GM18519 (cell line): Measurements from ENCODE around the gene CNTNAP4.
A peak's percentile ranks its signal among the peaks of the same experiment; 100 is the strongest.

Experiments used
- ATAC-seq: cut with Tn5 transposase; IDR thresholded peaks from one replicate; pipeline ENCODE4 v1.9.1; 2021; ENCODE audit warnings: mild to moderate bottlenecking, moderate library complexity; ENCODE audit not compliant: unreplicated experiment, low FRiP score

The CNTNAP4 gene

DNA sequence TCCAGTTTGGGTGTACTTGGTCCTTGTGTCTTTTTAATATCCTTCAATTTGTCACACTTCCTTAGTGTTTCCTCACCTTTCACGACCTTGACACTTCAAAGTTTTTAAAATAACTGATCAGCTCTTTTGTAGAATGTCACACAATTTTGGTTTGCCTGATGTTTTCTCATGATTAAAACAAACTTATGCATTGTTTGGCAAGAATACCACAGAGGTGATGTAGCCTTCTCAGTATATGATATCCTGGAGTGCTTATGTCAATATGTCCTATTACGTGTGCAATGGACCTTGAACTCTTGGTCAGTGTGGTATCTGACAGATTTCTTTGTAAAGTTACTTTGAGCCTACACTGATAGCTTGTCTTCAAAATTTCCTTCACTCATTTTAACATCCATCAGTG is 297.4 kb downstream of the CNTNAP4 start:
- ATAC-seq: no peak

DNA sequence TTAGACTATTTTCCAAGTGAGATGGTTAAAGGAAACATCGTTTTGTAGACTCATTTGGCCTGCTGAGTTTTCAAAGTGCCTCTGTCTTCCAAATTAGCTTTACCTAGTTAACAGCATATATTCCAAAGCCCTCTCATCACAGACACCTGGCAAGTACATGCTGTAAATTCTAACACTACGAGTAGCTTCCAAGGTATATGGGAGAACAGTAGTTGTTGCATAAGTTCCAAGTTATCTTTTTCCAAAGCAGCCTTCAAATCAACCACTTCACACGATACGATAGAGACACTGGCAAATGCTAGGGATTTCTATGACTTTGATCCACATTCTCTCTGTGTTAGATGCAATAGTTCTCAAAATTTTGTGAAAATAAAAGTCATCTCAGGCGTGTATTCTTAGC is 299.3 kb downstream of the CNTNAP4 start:
- ATAC-seq: no peak

DNA sequence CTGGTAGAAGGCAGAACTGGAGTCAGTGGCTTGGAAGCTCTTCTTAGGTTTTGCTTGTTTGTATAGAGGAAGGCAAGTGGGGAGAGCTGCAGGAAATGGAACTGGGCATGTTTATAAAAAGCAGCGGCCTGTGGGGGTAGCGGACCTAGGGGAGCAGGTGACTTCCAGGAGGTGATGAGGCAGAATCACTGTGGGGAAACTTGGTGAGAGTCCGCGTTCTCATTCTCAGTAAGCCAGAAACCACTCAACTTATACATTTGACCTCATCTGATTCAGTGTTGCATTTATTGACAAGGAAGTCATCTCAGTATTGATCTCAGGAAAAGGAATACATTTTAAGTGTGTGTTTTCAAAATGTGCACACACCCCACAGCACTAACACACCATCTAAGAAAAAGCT is 299.8 kb downstream of the CNTNAP4 start:
- peak; percentile 61 for ATAC-seq

DNA sequence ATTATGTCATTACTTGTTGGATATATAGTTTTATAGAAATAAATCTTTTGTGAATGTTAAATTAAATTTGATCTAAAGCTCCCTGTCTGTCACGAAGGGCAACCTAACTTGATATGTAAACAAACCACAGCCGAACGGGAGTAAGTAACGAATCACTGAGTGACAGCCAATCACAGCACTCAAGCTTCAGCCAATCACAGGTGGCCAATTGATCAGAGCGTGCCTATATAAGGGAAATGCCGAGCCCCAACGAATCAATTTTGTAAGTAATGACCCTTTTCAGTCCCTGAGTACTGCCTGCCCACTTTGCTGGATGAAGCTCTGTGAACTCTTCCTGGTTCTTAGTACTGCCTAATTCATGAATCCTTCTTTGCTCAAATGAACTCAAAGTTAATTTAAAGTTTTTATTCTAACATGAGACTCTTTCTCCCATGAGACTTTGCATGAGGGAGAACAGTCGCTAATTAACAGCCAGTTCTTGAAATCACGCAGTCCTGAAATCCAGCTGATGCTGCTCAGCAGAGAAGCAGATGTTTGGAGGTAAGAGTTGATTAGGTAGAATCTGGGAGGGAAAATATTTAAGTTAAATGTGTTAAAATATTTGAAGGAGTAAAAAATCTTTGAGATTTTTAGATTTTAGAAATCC is 302.2 kb downstream of the CNTNAP4 start:
- no peak for ATAC-seq

DNA sequence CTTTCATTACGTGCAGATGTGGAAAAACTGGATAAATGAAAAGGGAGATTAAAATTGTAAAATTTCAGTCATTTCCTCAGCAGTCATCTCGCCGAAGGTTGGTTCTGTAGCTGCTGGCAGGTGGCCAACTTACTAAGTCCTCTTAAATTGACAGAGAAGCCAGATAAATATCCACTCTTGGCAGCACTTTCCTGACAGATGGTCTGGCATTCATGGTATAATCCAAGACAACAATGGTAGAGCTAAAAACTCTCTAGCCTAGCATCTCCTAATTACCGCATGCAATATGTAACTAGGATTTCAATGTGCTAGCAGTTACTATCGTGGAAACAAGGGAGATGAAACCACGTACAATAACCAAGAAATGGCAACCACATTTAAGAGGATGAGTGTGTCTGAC is 306.3 kb downstream of the CNTNAP4 start:
- ATAC-seq: no peak

DNA sequence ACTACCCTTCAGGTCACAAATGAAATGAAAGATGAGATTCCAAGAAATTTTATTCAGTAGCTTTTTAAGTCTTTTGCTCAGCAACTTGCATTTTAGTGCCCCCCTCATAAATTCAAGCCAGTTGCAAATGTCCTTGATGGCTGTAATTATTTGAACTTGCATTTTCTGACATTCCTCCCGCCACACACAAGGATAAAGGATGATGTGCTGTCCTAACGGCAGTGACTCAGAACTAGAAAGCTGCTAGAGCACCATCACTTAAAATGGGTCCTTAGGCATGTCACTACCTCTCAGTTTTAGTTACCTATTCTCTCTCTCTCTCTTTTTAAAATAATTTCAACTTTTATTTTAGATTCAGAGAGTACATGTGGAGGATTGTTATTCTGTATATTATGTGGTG is 306.7 kb downstream of the CNTNAP4 start:
- no peak for ATAC-seq

DNA sequence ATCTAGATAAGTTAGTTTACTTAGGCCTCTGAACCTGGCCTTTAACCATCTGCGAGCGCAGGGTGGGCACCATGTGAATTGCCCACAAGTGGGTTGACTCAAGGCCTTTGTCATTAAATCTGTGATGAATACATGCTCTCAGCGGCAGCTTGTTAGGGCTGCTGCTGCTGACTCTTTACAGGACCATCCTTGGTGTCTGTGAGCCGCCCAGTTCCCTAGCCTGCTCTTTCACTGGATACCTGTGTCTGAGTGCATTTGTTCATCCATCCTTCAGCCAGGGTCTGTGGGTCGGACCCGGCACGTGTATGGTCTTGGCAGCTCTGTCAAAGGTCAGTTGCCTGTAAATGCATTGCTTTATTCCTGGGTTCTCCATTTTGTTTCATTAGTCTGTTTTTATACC is 321.3 kb downstream of the CNTNAP4 start:
- no peak for ATAC-seq

DNA sequence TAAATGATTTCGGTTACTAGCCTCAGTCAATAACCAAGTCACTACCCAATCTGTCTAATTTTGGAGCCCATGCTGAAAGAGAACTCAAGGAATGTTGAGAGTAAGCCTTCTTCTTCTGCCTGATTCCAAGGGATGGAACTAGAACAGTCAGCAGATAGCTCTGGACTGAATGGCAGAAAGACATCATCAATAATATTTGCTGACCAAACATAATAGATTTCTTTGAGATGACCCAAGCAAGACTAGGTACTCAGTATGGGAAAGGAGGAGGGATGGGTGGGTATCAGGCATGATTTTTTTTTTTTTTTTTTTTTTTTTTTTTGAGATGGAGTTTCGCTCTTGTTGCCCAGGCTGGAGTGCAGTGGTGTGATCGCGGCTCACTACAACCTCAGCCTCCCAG is 330.1 kb downstream of the CNTNAP4 start:
- ATAC-seq: no peak
